ENCODE measurements around the gene ARFGEF2. TPM values are rescaled to one million over a fixed set of nuclear protein-coding genes. Genes with fewer than 3 reads are reported as not detected.

Gene ARFGEF2
- total and polyA plus RNA-seq, 2 of the 4 experiments (the other 2 are of a cell fraction): 10.3 to 39.1 TPM

DNA sequence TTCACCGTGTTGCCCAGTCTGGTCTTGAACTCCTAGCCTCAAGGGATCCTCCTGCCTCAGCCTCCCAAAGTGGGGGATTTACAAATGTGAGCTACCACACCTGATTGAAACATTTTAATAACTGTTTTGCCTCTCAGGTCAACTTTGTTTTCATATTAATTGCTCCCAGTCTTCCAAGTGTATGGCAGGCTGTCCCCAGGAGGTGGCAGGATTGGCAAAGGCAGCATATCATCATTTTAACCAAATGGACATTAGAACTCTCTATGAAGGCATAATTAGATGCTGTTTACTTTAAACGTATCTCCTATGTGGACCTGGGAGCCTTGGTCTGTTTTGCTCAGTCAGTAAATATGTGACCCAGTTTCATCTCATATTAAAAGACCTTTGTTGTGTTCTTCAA lies 65.4 kb downstream of the ARFGEF2 start:
- Histone ChIP-seq H3K4me2 (ENCODE audit: low read depth, low read length) (no peak overlapping the region), H3K18ac (ENCODE audit: low read depth, low read length) (no peak overlapping the region), H3K79me1 (ENCODE audit: low read depth in 1 of 2, low read length in 2 of 2) (peaks cover 17% of the 10 kb centered on the region in 2 experiments), H2BK20ac (ENCODE audit: low read depth, low read length) (no peak overlapping the region), H3K27ac (ENCODE audit: insufficient read depth, low read length) (no peak overlapping the region), H4K91ac (ENCODE audit: insufficient read depth, low read depth, low read length) (no peak overlapping the region), H3K4me3 (ENCODE audit: insufficient read depth, low read depth, low read length) (no peak overlapping the region), H3K14ac (replicated peaks; ENCODE audit: low read depth, low read length) (no peak overlapping the region), H2BK5ac (ENCODE audit: low read depth, low read length, poor library complexity, severe bottlenecking) (no peak overlapping the region), H4K8ac (ENCODE audit: low read depth in 2 of 2, low read length in 2 of 2) (no peak overlapping the region), H3K9ac (ENCODE audit: low read depth, low read length) (no peak overlapping the region), H3K4ac (ENCODE audit: low read depth, low read length) (no peak overlapping the region), H2AK9ac (replicated peaks; ENCODE audit: low read depth, low read length, poor library complexity) (no peak overlapping the region), H3K9me1 (ENCODE audit: insufficient read depth, low read length) (0 out of 2 replicates have a peak, but pooled peaks cover 3% of the 10 kb centered on the region), H3K27me3 (ENCODE audit: control insufficient read depth, insufficient read depth, low read length) (no peaks in the 10 kb centered on the region), H2AFZ (replicated peaks; ENCODE audit: low read length, poor library complexity) (no peak overlapping the region), H3K9me3 (ENCODE audit: control insufficient read depth, insufficient read depth, low read length) (no peaks in the 10 kb centered on the region; the same call in 1 of the 2 replicates), H2BK120ac (ENCODE audit: low read depth, low read length) (no peak overlapping the region), H3K4me1 (ENCODE audit: control insufficient read depth, insufficient read depth, low read length) (peaks cover 6% of the 10 kb centered on the region), H4K5ac (ENCODE audit: low read depth, low read length) (no peak overlapping the region), H3K36me3 (ENCODE audit: control insufficient read depth, insufficient read depth, low read length) (peaks cover 51% of the 10 kb centered on the region), H3K56ac (ENCODE audit: extremely low read depth, insufficient read depth, low read length) (no peak overlapping the region), H2BK15ac (ENCODE audit: low read depth, low read length) (no peak overlapping the region), H3K23ac (ENCODE audit: low read depth, low read length) (no peak overlapping the region), H4K20me1 (ENCODE audit: insufficient read depth, low read length) (peaks cover 10% of the 10 kb centered on the region; the same call in 1 of the 2 replicates), H2AK5ac (ENCODE audit: low read depth, low read length) (no peak overlapping the region)
- in situ Hi-C loops (cut with MboI; ENCODE audit: low sequenced_read_pairs) (no loop called here), intact Hi-C loops (cut with micrococcal nuclease) (no loop called here), dilution Hi-C loops (cut with HindIII; ENCODE audit: low sequenced_read_pairs, unreplicated experiment) (no loop called here)
- POLR2A ChIA-PET (ENCODE audit: unreplicated experiment): no interaction called here
- BruUV-seq (replicated peaks): no TSS peak
- no CpG with 5 or more reads among the region's 2 CpGs for WGBS, 2 experiments (ENCODE audit: extremely low coverage in 2 of 2, insufficient read length in 1 of 2)
- TF ChIP-seq FOS (IDR thresholded peaks at IDR 0.05; ENCODE audit: low read depth, low read length) (no peak), MAZ (IDR thresholded peaks at IDR 0.05; ENCODE audit: borderline replicate concordance, low read depth, low read length) (no peak), POLR2A (IDR thresholded peaks at IDR 0.05; ENCODE audit: low read depth, low read length) (no peak), RAD21 (IDR thresholded peaks at IDR 0.05; ENCODE audit: low read length) (0 out of 2 replicates have a peak, but pooled peaks have one; percentile 4), NFE2L2 (IDR thresholded peaks at IDR 0.05; ENCODE audit: low read depth, low read length) (no peak), CEBPB (IDR thresholded peaks at IDR 0.05; ENCODE audit: low read depth, low read length) (no peak), MXI1 (IDR thresholded peaks at IDR 0.05; ENCODE audit: borderline replicate concordance, low read depth, low read length) (no peak), MAFK (IDR thresholded peaks at IDR 0.05; ENCODE audit: low read depth, low read length) (no peak)
- TF ChIP-seq, protein P1, sequence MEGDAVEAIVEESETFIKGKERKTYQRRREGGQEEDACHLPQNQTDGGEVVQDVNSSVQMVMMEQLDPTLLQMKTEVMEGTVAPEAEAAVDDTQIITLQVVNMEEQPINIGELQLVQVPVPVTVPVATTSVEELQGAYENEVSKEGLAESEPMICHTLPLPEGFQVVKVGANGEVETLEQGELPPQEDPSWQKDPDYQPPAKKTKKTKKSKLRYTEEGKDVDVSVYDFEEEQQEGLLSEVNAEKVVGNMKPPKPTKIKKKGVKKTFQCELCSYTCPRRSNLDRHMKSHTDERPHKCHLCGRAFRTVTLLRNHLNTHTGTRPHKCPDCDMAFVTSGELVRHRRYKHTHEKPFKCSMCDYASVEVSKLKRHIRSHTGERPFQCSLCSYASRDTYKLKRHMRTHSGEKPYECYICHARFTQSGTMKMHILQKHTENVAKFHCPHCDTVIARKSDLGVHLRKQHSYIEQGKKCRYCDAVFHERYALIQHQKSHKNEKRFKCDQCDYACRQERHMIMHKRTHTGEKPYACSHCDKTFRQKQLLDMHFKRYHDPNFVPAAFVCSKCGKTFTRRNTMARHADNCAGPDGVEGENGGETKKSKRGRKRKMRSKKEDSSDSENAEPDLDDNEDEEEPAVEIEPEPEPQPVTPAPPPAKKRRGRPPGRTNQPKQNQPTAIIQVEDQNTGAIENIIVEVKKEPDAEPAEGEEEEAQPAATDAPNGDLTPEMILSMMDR (conservative IDR thresholded peaks at IDR 0.05; ENCODE audit: low read depth, low read length): peak; percentile 21
- ATAC-seq (ENCODE audit: low read depth): no peak
- CTCF ChIA-PET: no interaction called here
- no peak for DNase-seq

All from IMR-90 (cell line).